ENCODE results near the gene POU6F2.
"Not testable (repeated sequence)": the region's sequence is repeated elsewhere in the genome, so short reads cannot be mapped to it uniquely, and the experiment has no call there.

POU6F2 gene

GRCh38 chr7:39132306-39132705 lies 154.6 kb downstream of the POU6F2 start:
- DNase-seq = no peak

- no peak for DNase-seq
Measured at GRCh38 chr7:39133088-39133487, 155.4 kb downstream of the POU6F2 start.

GRCh38 chr7:39137480-39137879 lies 159.8 kb downstream of the POU6F2 start:
- no peak for DNase-seq

- DNase-seq = no peak
Measured at GRCh38 chr7:39142750-39143149, 165.0 kb downstream of the POU6F2 start.

GRCh38 chr7:39144420-39144819 lies 166.7 kb downstream of the POU6F2 start:
- DNase-seq = no peak

- no peak for DNase-seq
Measured at GRCh38 chr7:39145283-39145682, 167.6 kb downstream of the POU6F2 start.

- DNase-seq = no peak
Measured at GRCh38 chr7:39145935-39146334, 168.2 kb downstream of the POU6F2 start.

GRCh38 chr7:39152701-39153100 lies 175.0 kb downstream of the POU6F2 start:
- no peak for DNase-seq

GRCh38 chr7:39153113-39153512 lies 175.4 kb downstream of the POU6F2 start:
- no peak for DNase-seq

- no peak for DNase-seq
Measured at GRCh38 chr7:39153647-39154046, 175.9 kb downstream of the POU6F2 start.

GRCh38 chr7:39154815-39155214 lies 177.1 kb downstream of the POU6F2 start:
- DNase-seq = no peak

- DNase-seq = no peak
Measured at GRCh38 chr7:39158367-39158766, 180.7 kb downstream of the POU6F2 start.

- DNase-seq = no peak
Measured at GRCh38 chr7:39161903-39162302, 184.2 kb downstream of the POU6F2 start.

- DNase-seq = no peak
Measured at GRCh38 chr7:39164887-39165286, 187.2 kb downstream of the POU6F2 start.

- DNase-seq = no peak
Measured at GRCh38 chr7:39168403-39169098, 190.8 kb downstream of the POU6F2 start.

GRCh38 chr7:39172137-39172536 lies 194.4 kb downstream of the POU6F2 start:
- DNase-seq = no peak

- DNase-seq = no peak
Measured at GRCh38 chr7:39181398-39181797, 203.7 kb downstream of the POU6F2 start.

GRCh38 chr7:39183796-39184195 lies 206.1 kb downstream of the POU6F2 start:
- DNase-seq = no peak

GRCh38 chr7:39184391-39184790 lies 206.7 kb downstream of the POU6F2 start:
- no peak for DNase-seq

- no peak for DNase-seq
Measured at GRCh38 chr7:39186131-39186530, 208.4 kb downstream of the POU6F2 start.

GRCh38 chr7:39186671-39187070 lies 209.0 kb downstream of the POU6F2 start:
- no peak for DNase-seq

GRCh38 chr7:39187130-39187529 lies 209.4 kb downstream of the POU6F2 start:
- no peak for DNase-seq

GRCh38 chr7:39192476-39192875 lies 214.8 kb downstream of the POU6F2 start:
- DNase-seq = no peak

GRCh38 chr7:39194388-39194787 lies 216.7 kb downstream of the POU6F2 start:
- DNase-seq = not testable (repeated sequence)

- DNase-seq = no peak
Measured at GRCh38 chr7:39195967-39196366, 218.3 kb downstream of the POU6F2 start.
